Measurements from ENCODE around the gene RBP7. TPM values are rescaled to one million over a fixed set of nuclear protein-coding genes. Genes with fewer than 3 reads are reported as not detected.

The RBP7 gene
- total and polyA plus RNA-seq, 10 of the 15 experiments (the other 5 are each of a cell fraction or from before 2014, with no cell fraction given) = 0.20 TPM; not detected in 9

DNA sequence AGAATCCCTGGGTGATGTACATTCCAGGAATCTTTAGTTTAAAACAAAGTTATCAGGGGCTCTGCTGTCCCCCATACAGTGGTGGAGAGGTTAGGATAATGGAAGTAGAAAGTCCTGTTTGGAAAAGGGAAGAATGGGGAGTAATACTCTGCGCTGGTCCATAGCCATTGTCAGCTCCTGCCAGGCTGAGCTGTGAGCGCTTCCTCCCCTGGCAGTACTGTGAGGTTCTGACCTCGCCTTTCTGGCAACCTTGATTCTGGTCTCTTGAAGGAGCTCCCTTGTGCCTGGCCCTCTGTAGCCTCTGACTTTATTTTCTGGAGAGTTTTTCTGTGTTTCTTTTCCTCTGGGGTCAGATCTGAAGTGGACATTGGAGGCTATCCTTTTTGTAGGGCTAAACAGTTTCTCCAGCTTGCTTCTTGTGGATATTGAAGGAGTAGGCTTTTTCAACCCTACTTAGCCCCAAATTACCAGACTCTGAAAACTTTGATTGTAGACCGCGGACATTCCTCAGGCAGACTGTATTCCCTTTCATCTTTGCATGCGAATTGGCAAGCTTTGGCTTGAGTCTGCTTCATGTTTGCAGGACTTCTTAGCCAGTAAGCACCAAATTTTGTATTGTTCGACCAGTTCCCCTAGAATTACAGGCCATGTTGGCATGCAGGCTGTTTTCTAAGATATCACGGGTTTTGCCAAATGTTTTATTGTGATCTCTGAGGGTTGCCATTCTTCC is 49.5 kb downstream of the RBP7 start:
- no peak for DNase-seq (ENCODE audit: low read depth, low spot score)
- WGBS (ENCODE audit: insufficient coverage, insufficient replicate concordance, low lambda C conversion rate, missing lambda C conversion rate) = 97% methylated on average over 8 of the region's 8 CpGs
- ChIA-PET SMC1A (ENCODE audit: uncharacterized antibody, unreplicated experiment) (no interaction called here), POLR2A (interaction anchor here (0.9 kb wide), 1 partner anchor 625 kb away, joined by 3 read pairs; no protein-coding TSS in a partner anchor), RAD21 (ENCODE audit: unreplicated experiment) (no interaction called here), CTCF (interaction anchor here (1.3 kb wide), 2 partner anchors 81 to 233 kb away, joined by 3 to 5 read pairs; no protein-coding TSS in a partner anchor)
- BruUV-seq (replicated peaks) = no TSS peak
- Histone ChIP-seq H3K4me3 (no peak overlapping the region), H3K27ac (ENCODE audit: control insufficient read depth, insufficient read depth) (no peak overlapping the region), H3K9me3 (replicated peaks; ENCODE audit: control insufficient read depth, insufficient read depth, low read length) (no peaks in the 10 kb centered on the region), H3K4me1 (ENCODE audit: control insufficient read depth, insufficient read depth, low read length) (no peaks in the 10 kb centered on the region), H3K36me3 (ENCODE audit: control insufficient read depth in 2 of 2, insufficient read depth in 2 of 2, low read length in 1 of 2) (peaks cover 0 to 7% of the 10 kb centered on the region in 2 experiments), H4K20me1 (ENCODE audit: control insufficient read depth, insufficient read depth) (no peaks in the 10 kb centered on the region), H2AFZ (ENCODE audit: control insufficient read depth, low read depth, low read length) (no peak overlapping the region), H3K27me3 (replicated peaks in 1 of 2; ENCODE audit: control insufficient read depth in 2 of 2, insufficient read depth in 2 of 2, low read length in 1 of 2) (no peaks in the 10 kb centered on the region), H3K79me2 (ENCODE audit: control insufficient read depth, insufficient read depth, low read length) (peaks cover 14% of the 10 kb centered on the region), H3K4me2 (ENCODE audit: control insufficient read depth, insufficient read depth) (no peak overlapping the region), H3K9ac (ENCODE audit: control insufficient read depth, insufficient read depth, low read length) (no peak overlapping the region)
- intact Hi-C loops (cut with micrococcal nuclease; ENCODE audit: unreplicated experiment) (no loop called here), in situ Hi-C loops (cut with MboI) (no loop called here)
- no peak for ATAC-seq
- FAIRE-seq = no peak
- TF ChIP-seq WRNIP1 (IDR thresholded peaks at IDR 0.05; ENCODE audit: borderline replicate concordance, low read depth, low read length) (no peak), SRF (IDR thresholded peaks at IDR 0.05; ENCODE audit: low read depth in 2 of 2, low read length in 2 of 2) (no peak), IRF3 (IDR thresholded peaks at IDR 0.05) (no peak), PAX8 (IDR thresholded peaks at IDR 0.05) (no peak), NRF1 (conservative IDR thresholded peaks at IDR 0.05; ENCODE audit: low read depth, low read length) (no peak), E4F1 (IDR thresholded peaks at IDR 0.05; ENCODE audit: borderline replicate concordance, partially characterized antibody) (no peak), YY1 (IDR thresholded peaks at IDR 0.05; ENCODE audit: low read depth, low read length) (no peak), SMARCA5 (IDR thresholded peaks at IDR 0.05) (no peak), ZNF217 (IDR thresholded peaks at IDR 0.05) (no peak), JUNB (IDR thresholded peaks at IDR 0.05) (no peak), FOXK2 (IDR thresholded peaks at IDR 0.05) (no peak), ZNF622 (IDR thresholded peaks at IDR 0.05) (no peak), ZBTB4 (CRISPR knock-in tag; IDR thresholded peaks at IDR 0.05) (no peak), CHD4 (IDR thresholded peaks at IDR 0.05) (no peak), ZNF274 (IDR thresholded peaks at IDR 0.05; ENCODE audit: insufficient read depth, insufficient read length) (no peak)
- TF ChIP-seq, protein P1, sequence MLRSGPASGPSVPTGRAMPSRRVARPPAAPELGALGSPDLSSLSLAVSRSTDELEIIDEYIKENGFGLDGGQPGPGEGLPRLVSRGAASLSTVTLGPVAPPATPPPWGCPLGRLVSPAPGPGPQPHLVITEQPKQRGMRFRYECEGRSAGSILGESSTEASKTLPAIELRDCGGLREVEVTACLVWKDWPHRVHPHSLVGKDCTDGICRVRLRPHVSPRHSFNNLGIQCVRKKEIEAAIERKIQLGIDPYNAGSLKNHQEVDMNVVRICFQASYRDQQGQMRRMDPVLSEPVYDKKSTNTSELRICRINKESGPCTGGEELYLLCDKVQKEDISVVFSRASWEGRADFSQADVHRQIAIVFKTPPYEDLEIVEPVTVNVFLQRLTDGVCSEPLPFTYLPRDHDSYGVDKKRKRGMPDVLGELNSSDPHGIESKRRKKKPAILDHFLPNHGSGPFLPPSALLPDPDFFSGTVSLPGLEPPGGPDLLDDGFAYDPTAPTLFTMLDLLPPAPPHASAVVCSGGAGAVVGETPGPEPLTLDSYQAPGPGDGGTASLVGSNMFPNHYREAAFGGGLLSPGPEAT (IDR thresholded peaks at IDR 0.05; ENCODE audit: low read depth) = no peak
